EL (cell line): ENCODE measurements around the gene PIGH.

Experiments used
- DNase-seq: peaks from one replicate; pipeline ENCODE4 v3.0.0-alpha.2; 2016

Gene PIGH

GRCh38 chr14:67573228-67574010, 26.6 kb downstream of the PIGH start:
- no peak for DNase-seq

GRCh38 chr14:67572608-67573007, 27.5 kb downstream of the PIGH start:
- no peak for DNase-seq

GRCh38 chr14:67571991-67572323, 28.1 kb downstream of the PIGH start:
- no peak for DNase-seq

GRCh38 chr14:67571275-67571990, 28.6 kb downstream of the PIGH start:
- peak; percentile 59 for DNase-seq

- DNase-seq, result no peak
Observed at GRCh38 chr14:67570453-67570852, 29.6 kb downstream of the PIGH start.

GRCh38 chr14:67569651-67570290, 30.3 kb downstream of the PIGH start:
- no peak for DNase-seq

GRCh38 chr14:67569011-67569650, 30.9 kb downstream of the PIGH start:
- no peak for DNase-seq

GRCh38 chr14:67567654-67568053, 32.4 kb downstream of the PIGH start:
- no peak for DNase-seq

GRCh38 chr14:67566908-67567307, 33.2 kb downstream of the PIGH start:
- DNase-seq, result no peak

- DNase-seq, result no peak
Observed at GRCh38 chr14:67564236-67564635, 35.8 kb downstream of the PIGH start.

- no peak for DNase-seq
Observed at GRCh38 chr14:67562776-67563150, 37.3 kb downstream of the PIGH start.

GRCh38 chr14:67562025-67562775, 37.9 kb downstream of the PIGH start:
- no peak for DNase-seq

- DNase-seq, result no peak
Observed at GRCh38 chr14:67559639-67560038, 40.4 kb downstream of the PIGH start.

GRCh38 chr14:67557656-67558055, 42.4 kb downstream of the PIGH start:
- no peak for DNase-seq

GRCh38 chr14:67557118-67557517, 43.0 kb downstream of the PIGH start:
- peak; percentile 72 for DNase-seq

- no peak for DNase-seq
Observed at GRCh38 chr14:67556671-67557070, 43.4 kb downstream of the PIGH start.

GRCh38 chr14:67555518-67556090, 44.5 kb downstream of the PIGH start:
- no peak for DNase-seq

- DNase-seq, result no peak
Observed at GRCh38 chr14:67554341-67554740, 45.7 kb downstream of the PIGH start.

- no peak for DNase-seq
Observed at GRCh38 chr14:67553547-67553946, 46.5 kb downstream of the PIGH start.

GRCh38 chr14:67551940-67552339, 48.1 kb downstream of the PIGH start:
- no peak for DNase-seq

GRCh38 chr14:67551123-67551522, 48.9 kb downstream of the PIGH start:
- DNase-seq, result no peak

- no peak for DNase-seq
Observed at GRCh38 chr14:67549734-67550133, 50.3 kb downstream of the PIGH start.
